C4-2B (cell line): ENCODE results near the gene GAB1.

Source experiments
- H3K27ac ChIP-seq: fragments of 450-650 bp; 2 replicates; pipeline ENCODE4 v1.5.1; 2017
- ZFX ChIP-seq: fragments of 450-650 bp; IDR thresholded peaks from 2 replicates; pipeline ENCODE4 v1.6.1; 2017
- TF ChIP-seq, protein P1 (sequence below): fragments of 450-650 bp; conservative IDR thresholded peaks from 2 replicates; pipeline ENCODE4 v1.5.1; 2017; ENCODE audit warnings: mild to moderate bottlenecking

The GAB1 gene

DNA sequence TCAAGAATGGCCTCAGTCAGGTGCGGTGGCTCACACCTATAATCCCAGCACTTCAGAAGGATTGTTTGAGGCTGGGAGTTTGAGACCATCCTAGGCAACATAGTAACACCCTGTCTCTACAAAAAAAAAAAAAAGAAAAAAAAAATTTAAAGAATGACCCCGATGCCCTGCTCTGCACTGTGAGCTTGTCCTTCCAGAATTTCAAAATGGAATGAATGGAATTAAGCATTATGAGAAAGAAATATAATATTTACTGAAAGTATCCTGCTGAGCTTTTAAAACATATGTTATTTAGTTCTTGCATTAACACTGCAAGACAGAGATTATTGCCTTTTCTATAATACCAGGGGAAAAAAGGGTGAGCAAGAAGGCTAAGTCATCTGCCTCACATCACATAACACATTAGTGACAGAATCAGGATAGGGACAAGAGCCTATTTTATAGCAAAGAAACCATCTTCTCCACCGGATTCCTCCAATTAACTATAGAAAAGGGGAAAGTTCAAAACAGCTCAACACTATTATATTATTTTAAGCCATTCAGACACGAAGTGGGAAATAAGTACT, 41.9 kb upstream of the GAB1 start:
- no peak overlapping the region for H3K27ac ChIP-seq
- TF ChIP-seq ZFX, result no peak
- TF ChIP-seq, protein P1, sequence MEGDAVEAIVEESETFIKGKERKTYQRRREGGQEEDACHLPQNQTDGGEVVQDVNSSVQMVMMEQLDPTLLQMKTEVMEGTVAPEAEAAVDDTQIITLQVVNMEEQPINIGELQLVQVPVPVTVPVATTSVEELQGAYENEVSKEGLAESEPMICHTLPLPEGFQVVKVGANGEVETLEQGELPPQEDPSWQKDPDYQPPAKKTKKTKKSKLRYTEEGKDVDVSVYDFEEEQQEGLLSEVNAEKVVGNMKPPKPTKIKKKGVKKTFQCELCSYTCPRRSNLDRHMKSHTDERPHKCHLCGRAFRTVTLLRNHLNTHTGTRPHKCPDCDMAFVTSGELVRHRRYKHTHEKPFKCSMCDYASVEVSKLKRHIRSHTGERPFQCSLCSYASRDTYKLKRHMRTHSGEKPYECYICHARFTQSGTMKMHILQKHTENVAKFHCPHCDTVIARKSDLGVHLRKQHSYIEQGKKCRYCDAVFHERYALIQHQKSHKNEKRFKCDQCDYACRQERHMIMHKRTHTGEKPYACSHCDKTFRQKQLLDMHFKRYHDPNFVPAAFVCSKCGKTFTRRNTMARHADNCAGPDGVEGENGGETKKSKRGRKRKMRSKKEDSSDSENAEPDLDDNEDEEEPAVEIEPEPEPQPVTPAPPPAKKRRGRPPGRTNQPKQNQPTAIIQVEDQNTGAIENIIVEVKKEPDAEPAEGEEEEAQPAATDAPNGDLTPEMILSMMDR, result no peak

DNA sequence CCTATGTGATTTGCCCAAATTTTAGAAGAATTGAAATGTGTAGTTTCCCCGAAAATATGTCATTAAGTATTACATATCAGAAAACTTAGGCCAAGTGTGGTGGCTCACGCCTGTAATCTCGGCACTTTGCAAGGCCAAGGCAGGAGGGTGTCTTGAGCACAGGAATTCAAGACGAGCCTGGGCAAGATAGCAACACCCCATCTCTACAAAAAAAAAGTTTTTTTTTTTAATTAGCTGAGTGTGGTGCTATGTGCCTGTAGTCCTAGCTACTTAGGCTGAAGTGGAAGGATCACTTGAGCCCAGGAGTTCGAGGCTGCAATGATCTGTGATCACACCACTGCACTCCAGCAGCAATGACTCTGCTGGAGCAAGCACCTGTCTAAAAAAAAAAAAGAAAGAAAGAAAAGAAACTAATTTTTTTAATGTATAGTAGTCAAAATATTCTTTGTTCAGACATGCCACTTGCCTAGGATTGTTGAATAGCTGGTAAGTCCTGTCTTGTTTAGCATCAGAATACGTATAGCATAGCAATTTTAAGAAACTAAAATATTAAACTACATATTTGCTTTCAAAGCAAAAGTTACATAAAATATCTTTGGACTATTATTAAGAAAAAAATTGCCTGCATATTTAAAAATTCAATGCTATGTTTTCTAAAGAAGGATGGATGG, 40.1 kb upstream of the GAB1 start:
- no peak for TF ChIP-seq ZFX
- TF ChIP-seq, protein P1, result no peak
- no peak overlapping the region for H3K27ac ChIP-seq

DNA sequence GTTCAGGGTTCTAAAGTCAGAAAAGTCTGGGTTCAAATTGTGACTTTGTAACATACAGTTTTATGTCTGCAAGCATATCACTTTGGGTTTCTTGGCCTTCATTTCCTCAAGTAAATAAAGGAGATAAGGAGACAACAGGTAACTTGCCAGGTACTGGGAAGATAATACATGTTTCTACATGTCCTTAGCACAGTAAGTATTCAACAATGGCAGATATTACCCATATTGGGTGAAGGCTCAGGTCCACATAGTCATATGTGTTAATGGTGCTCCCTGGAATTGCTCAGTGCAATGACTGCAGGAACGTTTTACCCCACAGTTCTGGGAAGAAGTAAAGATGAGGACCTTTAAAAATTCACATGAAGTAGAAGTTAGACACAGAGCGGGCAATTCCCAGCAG, 35.8 kb upstream of the GAB1 start:
- TF ChIP-seq ZFX, result no peak
- TF ChIP-seq, protein P1, result no peak
- no peak overlapping the region for H3K27ac ChIP-seq

DNA sequence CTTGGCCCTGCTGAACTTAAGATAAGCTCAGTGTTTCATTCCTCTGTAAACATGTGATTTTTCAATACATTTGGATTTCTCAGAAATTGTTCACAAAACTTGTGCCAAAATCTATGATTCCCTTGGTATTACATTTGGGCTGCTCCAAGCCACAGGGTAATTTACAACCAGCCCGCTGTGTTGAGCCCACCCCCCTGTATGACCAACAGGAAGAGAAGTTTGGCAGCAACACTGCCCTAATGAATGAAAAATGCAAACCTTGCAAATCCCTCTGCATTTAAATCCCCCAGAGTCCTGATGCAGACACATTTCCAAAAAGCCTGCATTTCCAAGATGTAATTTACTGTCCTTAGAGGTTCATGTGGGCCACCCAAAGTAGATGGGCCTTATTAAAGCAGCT, 34.1 kb upstream of the GAB1 start:
- no peak for TF ChIP-seq ZFX
- TF ChIP-seq, protein P1, result no peak

DNA sequence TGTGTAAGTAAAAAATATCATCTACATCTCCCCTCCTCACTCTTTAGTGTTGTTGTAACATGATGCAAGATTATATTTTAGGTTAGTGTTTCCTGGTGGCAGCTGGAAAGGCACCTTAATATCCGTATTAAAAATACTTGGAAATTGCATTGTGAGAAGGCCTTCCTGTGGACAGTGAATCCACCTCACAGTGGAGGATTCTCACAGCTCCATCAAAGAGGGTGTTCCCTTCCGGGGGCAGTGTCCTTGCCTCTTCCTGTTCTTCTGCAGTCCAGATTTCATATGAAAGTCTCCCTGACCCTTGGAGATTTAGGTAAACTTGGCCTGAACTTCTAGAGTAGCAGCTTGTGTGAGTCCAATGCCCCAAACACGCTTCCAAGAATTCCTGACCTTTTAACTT, 29.9 kb upstream of the GAB1 start:
- H3K27ac ChIP-seq, result no peak overlapping the region

More for the DNA sequence above, 34.1 kb upstream of the GAB1 start:
- H3K27ac ChIP-seq, result no peak overlapping the region

DNA sequence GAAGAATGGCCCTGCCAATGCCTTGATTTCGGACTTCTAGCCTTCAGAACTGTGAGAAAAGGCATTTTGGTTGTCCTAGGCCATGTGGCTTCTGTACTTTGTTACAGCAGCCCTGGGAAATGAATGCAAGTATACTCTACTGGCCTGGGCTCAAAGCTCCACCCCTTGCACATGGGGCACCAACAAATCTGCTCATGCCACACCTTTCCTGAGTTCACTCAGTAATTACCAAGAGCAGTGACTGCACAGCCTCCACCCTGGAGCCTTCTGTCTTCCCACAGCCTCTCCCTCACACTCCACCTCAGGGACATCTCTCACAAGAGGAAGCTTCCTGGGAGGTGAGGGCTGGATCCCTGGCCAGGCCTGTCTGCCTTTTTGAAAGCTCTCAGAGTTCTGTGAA, 29.1 kb upstream of the GAB1 start:
- H3K27ac ChIP-seq, result no peak overlapping the region
- TF ChIP-seq, protein P1, result no peak
- TF ChIP-seq ZFX, result no peak

More for the DNA sequence above, 29.9 kb upstream of the GAB1 start:
- TF ChIP-seq, protein P1, result no peak
- no peak for TF ChIP-seq ZFX

DNA sequence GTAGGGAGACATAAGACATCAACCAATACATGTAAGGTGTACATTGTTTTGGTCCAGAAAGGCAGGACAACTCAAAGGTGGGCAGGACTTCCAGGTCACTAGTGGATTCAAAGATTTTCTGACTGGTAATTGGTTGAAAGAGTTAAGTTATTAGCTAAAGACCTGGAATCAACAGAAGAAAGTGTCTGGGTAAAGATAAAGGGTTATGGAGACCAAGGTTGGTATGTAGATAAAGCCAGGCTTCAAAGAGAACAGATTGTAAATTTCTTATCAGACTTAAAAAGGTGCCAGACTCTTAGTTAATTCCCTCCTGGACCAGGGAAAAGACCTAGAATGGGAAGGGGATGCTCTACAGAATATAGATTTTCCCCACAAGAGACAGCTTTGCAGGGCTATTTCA, 28.3 kb upstream of the GAB1 start:
- TF ChIP-seq, protein P1, result no peak
- no peak for TF ChIP-seq ZFX
- no peak overlapping the region for H3K27ac ChIP-seq
